D721Med (cell line): Measurements from ENCODE around the gene FGF3.

Experiments used
- DNase-seq: peaks from one replicate; pipeline ENCODE4 v3.0.0; 2011; ENCODE audit warnings: low spot score; ENCODE audit not compliant: insufficient read length
- FAIRE-seq: peaks from 2 replicates; lab custom pipeline; 2011; peaks lifted over from hg19 to GRCh38; lab: Jason Lieb, UNC
- TF ChIP-seq, protein P1 (sequence below): IDR thresholded peaks from 2 replicates; pipeline ENCODE4 v1.5.1; 2012; ENCODE audit warnings: mild to moderate bottlenecking, control low read depth; ENCODE audit not compliant: insufficient read depth; ENCODE audit errors: missing control alignments

Gene FGF3

DNA sequence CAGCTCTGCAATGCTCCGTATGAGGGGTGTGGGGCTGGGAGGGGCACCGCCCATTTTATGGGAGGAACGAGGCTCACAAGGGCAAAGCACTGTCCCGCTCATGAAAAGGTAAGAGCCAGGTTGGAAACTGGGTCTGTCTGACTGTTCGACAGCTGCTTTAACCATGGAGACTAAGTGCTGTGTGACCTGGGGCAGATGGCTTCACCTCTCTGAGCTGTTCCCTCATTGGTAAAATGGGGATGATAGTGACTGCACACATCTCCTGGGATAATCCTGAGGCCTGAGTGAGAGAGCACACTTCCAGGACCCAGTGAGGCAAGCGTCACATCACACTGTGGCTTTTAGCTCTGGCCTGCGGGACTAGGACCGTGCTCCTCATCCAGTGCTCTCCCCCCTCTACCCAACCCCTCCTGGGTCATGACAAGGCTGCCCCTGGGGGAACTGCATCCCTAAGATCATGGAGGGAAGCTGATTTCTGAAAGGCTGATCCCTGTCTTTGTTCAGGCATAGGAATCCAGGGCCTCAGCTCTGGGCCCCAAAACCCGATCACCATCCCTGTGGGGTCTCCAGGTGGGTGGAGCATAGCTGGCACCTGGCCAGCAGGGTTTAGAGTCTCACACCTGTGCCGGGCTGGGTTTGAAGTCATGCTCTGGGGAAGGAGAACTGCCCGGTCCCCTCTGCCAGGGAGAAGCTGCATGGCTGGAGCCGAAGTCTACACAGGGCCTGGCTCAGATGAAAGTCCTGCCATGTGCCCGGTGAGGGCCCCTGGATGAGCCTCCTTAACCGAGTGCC is 21.3 kb downstream of the FGF3 start:
- no peak for FAIRE-seq
- TF ChIP-seq, protein P1, sequence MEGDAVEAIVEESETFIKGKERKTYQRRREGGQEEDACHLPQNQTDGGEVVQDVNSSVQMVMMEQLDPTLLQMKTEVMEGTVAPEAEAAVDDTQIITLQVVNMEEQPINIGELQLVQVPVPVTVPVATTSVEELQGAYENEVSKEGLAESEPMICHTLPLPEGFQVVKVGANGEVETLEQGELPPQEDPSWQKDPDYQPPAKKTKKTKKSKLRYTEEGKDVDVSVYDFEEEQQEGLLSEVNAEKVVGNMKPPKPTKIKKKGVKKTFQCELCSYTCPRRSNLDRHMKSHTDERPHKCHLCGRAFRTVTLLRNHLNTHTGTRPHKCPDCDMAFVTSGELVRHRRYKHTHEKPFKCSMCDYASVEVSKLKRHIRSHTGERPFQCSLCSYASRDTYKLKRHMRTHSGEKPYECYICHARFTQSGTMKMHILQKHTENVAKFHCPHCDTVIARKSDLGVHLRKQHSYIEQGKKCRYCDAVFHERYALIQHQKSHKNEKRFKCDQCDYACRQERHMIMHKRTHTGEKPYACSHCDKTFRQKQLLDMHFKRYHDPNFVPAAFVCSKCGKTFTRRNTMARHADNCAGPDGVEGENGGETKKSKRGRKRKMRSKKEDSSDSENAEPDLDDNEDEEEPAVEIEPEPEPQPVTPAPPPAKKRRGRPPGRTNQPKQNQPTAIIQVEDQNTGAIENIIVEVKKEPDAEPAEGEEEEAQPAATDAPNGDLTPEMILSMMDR: no peak
- DNase-seq: no peak

DNA sequence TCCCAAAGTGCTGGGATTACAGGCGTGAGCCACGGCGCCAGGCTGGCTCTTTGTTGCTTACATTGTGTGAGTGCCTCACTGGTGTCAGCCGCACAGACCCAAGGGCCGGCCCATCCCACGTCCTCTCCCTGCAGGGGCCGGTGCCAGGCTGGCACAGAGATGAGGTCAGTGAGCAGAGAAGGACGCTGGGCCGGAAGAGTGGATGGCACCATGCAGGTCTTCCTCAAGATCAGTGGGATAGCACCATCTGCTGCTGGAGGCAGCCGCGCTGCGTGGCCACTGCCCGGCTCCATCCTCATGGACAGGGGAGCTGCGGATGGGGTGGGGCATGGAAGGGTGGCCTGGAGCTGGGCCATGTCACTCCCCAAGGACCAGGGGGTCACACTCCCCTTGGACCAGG is 22.1 kb downstream of the FGF3 start:
- FAIRE-seq (no peak), DNase-seq (no peak)
- TF ChIP-seq, protein P1: no peak

DNA sequence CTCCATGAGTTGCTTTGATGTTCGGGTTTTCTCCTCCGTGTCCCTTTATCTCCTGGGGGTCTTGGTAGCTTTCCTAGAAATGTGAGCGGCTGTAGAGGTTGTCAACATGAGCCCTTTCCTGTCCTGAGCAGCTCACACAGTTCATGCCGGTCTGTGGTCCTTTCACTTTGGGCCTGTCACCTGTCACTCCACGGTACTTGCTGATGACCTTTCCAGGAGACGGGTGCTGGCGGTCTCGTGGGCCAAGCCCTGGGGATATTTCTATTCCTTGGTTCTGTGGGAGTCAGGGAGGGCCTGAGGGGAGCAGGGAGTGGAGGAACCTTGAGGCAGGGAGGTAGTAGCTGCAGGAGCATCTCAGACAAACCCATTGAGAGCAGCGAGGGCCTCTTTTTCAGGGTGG is 23.2 kb downstream of the FGF3 start:
- DNase-seq (no peak), FAIRE-seq (no peak)
- TF ChIP-seq, protein P1: no peak

DNA sequence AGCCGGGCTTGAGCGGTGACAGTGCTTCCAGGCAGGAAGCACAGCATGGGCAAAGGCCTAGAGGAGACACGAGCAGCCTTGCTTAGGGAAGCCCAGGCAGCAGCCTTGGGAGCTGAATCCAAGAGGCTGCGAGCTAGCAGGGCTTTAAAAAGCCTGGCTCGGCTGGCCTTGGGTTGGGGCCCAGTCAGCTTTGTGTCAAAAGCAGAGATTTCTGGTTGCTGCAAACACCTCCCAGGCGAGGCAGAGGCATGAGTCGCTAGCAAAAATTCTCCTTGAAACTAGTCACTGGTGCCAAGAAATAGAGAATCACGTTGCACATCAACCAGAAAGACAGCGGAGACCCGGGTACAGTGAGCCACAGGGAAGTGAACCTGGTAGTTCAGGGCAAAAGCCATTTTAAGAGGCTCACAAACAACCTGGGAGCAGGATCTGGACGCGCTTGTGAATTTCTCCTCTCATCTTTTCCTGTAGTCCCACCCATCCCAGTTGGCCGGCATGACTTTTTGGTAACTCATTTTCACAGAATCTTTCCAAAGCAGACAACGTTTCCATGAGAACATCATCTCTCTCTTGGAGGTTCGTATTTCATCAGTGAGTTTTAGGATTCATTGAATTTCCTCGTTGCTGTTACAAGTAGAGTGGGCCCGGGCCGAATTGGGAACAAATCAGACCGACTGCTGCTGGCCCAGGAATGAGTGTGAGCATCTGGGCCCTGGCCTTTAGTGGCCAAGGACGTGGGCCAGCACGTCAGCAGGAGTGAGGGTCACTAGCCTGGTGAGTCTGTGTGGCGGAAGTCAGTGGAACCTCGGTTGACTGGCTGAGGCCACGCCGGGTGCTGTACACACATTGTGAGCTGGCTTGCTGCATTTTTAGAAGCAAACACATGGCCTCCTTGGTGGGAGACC is 27.7 kb downstream of the FGF3 start:
- TF ChIP-seq, protein P1: no peak
- no peak for DNase-seq
- no peak for FAIRE-seq

DNA sequence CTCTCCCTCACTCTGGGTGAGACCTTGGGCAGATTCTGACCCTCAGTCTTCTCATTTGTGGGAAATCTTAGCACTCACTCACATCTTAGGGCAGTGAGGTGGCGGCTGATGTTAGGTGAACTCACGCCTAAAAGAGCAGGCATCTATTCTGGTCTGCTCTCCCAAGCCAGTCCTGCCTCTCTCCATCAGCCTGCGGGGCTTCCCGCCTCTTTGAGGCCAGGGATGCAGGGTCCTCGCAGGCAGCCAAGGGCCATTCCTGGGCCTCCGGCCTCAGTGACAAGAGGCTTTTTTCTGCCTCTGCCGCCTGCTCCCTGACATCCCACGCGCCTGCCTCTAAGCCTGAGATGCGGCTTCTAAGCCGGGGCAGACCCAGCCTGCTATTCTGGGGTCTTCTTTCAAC is 30.3 kb downstream of the FGF3 start:
- TF ChIP-seq, protein P1: no peak
- no peak for DNase-seq
- no peak for FAIRE-seq

DNA sequence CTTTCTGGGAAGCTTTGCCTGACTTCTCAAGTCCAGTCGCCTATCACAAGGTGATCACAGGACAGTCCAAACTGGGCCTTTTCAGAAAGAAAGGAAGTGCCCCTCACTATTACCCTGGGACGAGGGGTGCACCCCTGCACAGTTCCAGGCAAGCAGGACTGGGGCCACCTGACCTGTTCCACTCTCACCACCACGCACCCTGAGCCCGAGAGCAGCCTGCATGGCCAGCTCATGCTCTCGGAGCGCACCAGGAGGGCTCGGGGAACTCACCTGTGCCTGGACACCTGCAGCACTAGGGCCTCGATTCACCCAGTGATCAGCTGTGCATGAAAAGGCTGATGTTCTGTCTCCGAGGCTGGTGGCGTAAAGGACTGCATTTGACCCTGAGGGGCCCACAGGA is 31.3 kb downstream of the FGF3 start:
- TF ChIP-seq, protein P1: no peak
- DNase-seq (no peak), FAIRE-seq (no peak)
